Liver (tissue), 9 donors: ENCODE data around the gene CBX4. TPM values are rescaled to one million over a fixed set of nuclear protein-coding genes. Genes with fewer than 3 reads are reported as not detected.
A peak's percentile ranks its signal among the peaks of the same experiment; 100 is the strongest.

Experiments used
- DNase-seq: peaks from one replicate; pipeline ENCODE4 v3.0.0-alpha.2; 2017; ENCODE audit warnings: low spot score
- H3K27ac ChIP-seq, 2 donors: one replicate each; pipeline ENCODE4 v1.7.0; 2013; ENCODE audit warnings: inconsistent platforms in 2 of 2, low read length in 2 of 2, control low read depth in 1 of 2, low read depth in 1 of 2, mild to moderate bottlenecking in 1 of 2
- H3K27me3 ChIP-seq, 4 donors: one replicate each; pipeline versions ENCODE4 v1.6.1 to v1.7.0; 2013; ENCODE audit warnings: low read length in 3 of 4, inconsistent platforms in 1 of 4, mild to moderate bottlenecking in 1 of 4, moderate library complexity in 1 of 4; ENCODE audit not compliant: control insufficient read depth in 4 of 4, insufficient read depth in 4 of 4
- H3K36me3 ChIP-seq, 4 donors: one replicate each; pipeline versions ENCODE4 v1.6.1 to v1.7.0; 2013; ENCODE audit warnings: low read length in 3 of 4, mild to moderate bottlenecking in 3 of 4, low read depth in 1 of 4, moderate library complexity in 1 of 4; ENCODE audit not compliant: control insufficient read depth in 4 of 4, insufficient read depth in 3 of 4
- H3K4me1 ChIP-seq, 4 donors: one replicate each; pipeline versions ENCODE4 v1.6.1 to v1.7.0; 2013; ENCODE audit warnings: low read length in 3 of 4, mild to moderate bottlenecking in 3 of 4, moderate library complexity in 1 of 4; ENCODE audit not compliant: control insufficient read depth in 4 of 4, insufficient read depth in 4 of 4
- H3K4me3 ChIP-seq, 3 donors: one replicate each; pipeline versions ENCODE4 v1.6.1 to v1.7.0; 2013; ENCODE audit warnings: low read length in 3 of 3, control low read depth in 1 of 3, low read depth in 1 of 3, mild to moderate bottlenecking in 1 of 3
- H3K9ac ChIP-seq, 2 donors: one replicate each; pipeline ENCODE4 v1.7.0; 2013; ENCODE audit warnings: low read length in 2 of 2, mild to moderate bottlenecking in 2 of 2, moderate library complexity in 2 of 2, control low read depth in 1 of 2, low read depth in 1 of 2
- H3K9me3 ChIP-seq, 4 donors: one replicate each; pipeline versions ENCODE4 v1.6.1 to v1.7.0; 2013; ENCODE audit warnings: low read length in 3 of 4; ENCODE audit not compliant: control insufficient read depth in 4 of 4
- ATF3 ChIP-seq: IDR thresholded peaks from 2 replicates; pipeline ENCODE4 v1.6.1; 2016; ENCODE audit warnings: antibody characterized with exemption
- CTCF ChIP-seq: fragments of 150-350 bp; IDR thresholded peaks from 2 replicates; pipeline ENCODE4 v1.5.1; 2017; ENCODE audit warnings: improper control_type of control experiment, low read depth, low read length; ENCODE audit not compliant: missing input control
- EGR1 ChIP-seq, 2 donors: IDR thresholded peaks; 2 replicates each; pipeline ENCODE4 v1.6.1; 2016 to 2018; ENCODE audit warnings: antibody characterized with exemption in 2 of 2, low read depth in 2 of 2
- FOXA1 ChIP-seq: IDR thresholded peaks from 2 replicates; pipeline ENCODE4 v1.6.1; 2016; ENCODE audit warnings: antibody characterized with exemption
- FOXA2 ChIP-seq: IDR thresholded peaks from 2 replicates; pipeline ENCODE4 v1.6.1; 2016; ENCODE audit warnings: antibody characterized with exemption
- GABPA ChIP-seq, 2 donors: IDR thresholded peaks in 1 of 2; conservative IDR thresholded peaks in 1 of 2; 2 replicates each; pipeline ENCODE4 v1.6.1; 2016; ENCODE audit warnings: antibody characterized with exemption in 2 of 2, mild to moderate bottlenecking in 1 of 2, moderate library complexity in 1 of 2
- HNF4A ChIP-seq, 2 donors: conservative IDR thresholded peaks; 2 replicates each; pipeline ENCODE4 v1.6.1; 2016; ENCODE audit warnings: antibody characterized with exemption in 2 of 2, mild to moderate bottlenecking in 2 of 2
- HNF4G ChIP-seq: IDR thresholded peaks from 2 replicates; pipeline ENCODE4 v1.6.1; 2016; ENCODE audit warnings: antibody characterized with exemption
- JUND ChIP-seq, 2 donors: IDR thresholded peaks; 2 replicates each; pipeline ENCODE4 v1.6.1; 2016; ENCODE audit warnings: antibody characterized with exemption in 2 of 2
- MAX ChIP-seq: IDR thresholded peaks from 2 replicates; pipeline ENCODE4 v1.6.1; 2016; ENCODE audit warnings: antibody characterized with exemption
- NR2F2 ChIP-seq: IDR thresholded peaks from 2 replicates; pipeline ENCODE4 v1.6.1; 2016; ENCODE audit warnings: antibody characterized with exemption
- RAD21 ChIP-seq, 2 donors: IDR thresholded peaks; 2 replicates each; pipeline ENCODE4 v1.6.1; 2016; ENCODE audit warnings: antibody characterized with exemption in 2 of 2, mild to moderate bottlenecking in 2 of 2
- REST ChIP-seq: IDR thresholded peaks from 2 replicates; pipeline ENCODE4 v1.6.1; 2016; ENCODE audit warnings: antibody characterized with exemption, mild to moderate bottlenecking
- RXRA ChIP-seq, 2 donors: IDR thresholded peaks; 2 replicates each; pipeline ENCODE4 v1.6.1; 2017 to 2018; ENCODE audit warnings: antibody characterized with exemption in 2 of 2, mild to moderate bottlenecking in 1 of 2
- SP1 ChIP-seq: IDR thresholded peaks from 2 replicates; pipeline ENCODE4 v1.6.1; 2018; ENCODE audit warnings: antibody characterized with exemption, mild to moderate bottlenecking
- TAF1 ChIP-seq: conservative IDR thresholded peaks from 2 replicates; pipeline ENCODE4 v1.6.1; 2016; ENCODE audit warnings: antibody characterized with exemption, mild to moderate bottlenecking
- YY1 ChIP-seq: IDR thresholded peaks from 2 replicates; pipeline ENCODE4 v1.6.1; 2016; ENCODE audit warnings: antibody characterized with exemption, mild to moderate bottlenecking
- ZBTB33 ChIP-seq: IDR thresholded peaks from 2 replicates; pipeline ENCODE4 v1.6.1; 2016; ENCODE audit warnings: antibody characterized with exemption
- WGBS: extraction: QIAGEN DNeasy Blood & Tissue Kit; methylation state at CpG from one replicate; pipeline ENCODE4 v1.1.7; 2013; 5-methylcytosine and 5-hydroxymethylcytosine counted together
- polyA plus RNA-seq, 2 donors: library from polyadenylated mRNA; stranded (reverse) in 1 of 2; unstranded in 1 of 2; fragments of 200-250 nt in 1 of 2; fragments of >200 nt in 1 of 2; fragmentation: Nextera tagmentation in 1 of 2; extraction: Ambion mirVana in 1 of 2; gene quantifications; one replicate each; pipeline versions ENCODE4 v1.2.1 to v1.2.3, GENCODE V29; 2013 to 2015
- total RNA-seq, 2 donors: library from RNA; depleted of rRNA; stranded (reverse); fragments of >200 nt; gene quantifications; one replicate each; pipeline ENCODE4 v1.2.3, GENCODE V29; 2014
- donor health status: healthy.
- donor health status: healthy.
- donor health status: healthy.
- donor health status: healthy.
- donor health status: healthy.

CBX4 gene
- total and polyA plus RNA-seq, 4 donors, result 4.8 to 8.9 (median 6.3) TPM

- Histone ChIP-seq H3K9ac (peak overlapping the region in 1 of 2 donors; percentile 56), H3K36me3 (no peaks in the 10 kb centered on the region), H3K4me1 (peaks cover 9 to 50% (median 30%) of the 10 kb centered on the region in 4 donors), H3K9me3 (no peaks in the 10 kb centered on the region), H3K27ac (peak overlapping the region; percentile 87 to 89), H3K27me3 (no peaks in the 10 kb centered on the region), H3K4me3 (peak overlapping the region in 1 of 3 donors; percentile 57)
- WGBS, result 5% methylated on average over 38 of the region's 38 CpGs
- peak; percentile 52 for DNase-seq
- TF ChIP-seq NR2F2, result no peak
- peak in 1 of 2 donors; percentile 13 for TF ChIP-seq JUND (IDR thresholded peaks at IDR 0.05)
- no peak for TF ChIP-seq FOXA1
- TF ChIP-seq HNF4G, result peak; percentile 62
- TF ChIP-seq MAX, result no peak
- no peak for TF ChIP-seq FOXA2
- no peak for TF ChIP-seq TAF1
- no peak for TF ChIP-seq YY1
- peak; percentile 56 for TF ChIP-seq CTCF
- no peak for TF ChIP-seq GABPA (IDR thresholded peaks at IDR 0.05 in 1 of 2, conservative IDR thresholded peaks at IDR 0.05 in 1 of 2)
- TF ChIP-seq SP1, result peak; percentile 84
- peak; percentile 37 to 45 for TF ChIP-seq RAD21 (IDR thresholded peaks at IDR 0.05)
- peak; percentile 74 to 77 for TF ChIP-seq HNF4A (conservative IDR thresholded peaks at IDR 0.05)
- peak; percentile 35 to 38 for TF ChIP-seq RXRA (IDR thresholded peaks at IDR 0.05)
- TF ChIP-seq REST, result no peak
- TF ChIP-seq EGR1 (IDR thresholded peaks at IDR 0.05; ENCODE audit: low read depth in 2 of 2), result no peak
- no peak for TF ChIP-seq ATF3
- no peak for TF ChIP-seq ZBTB33
Observed at GRCh38 chr17:79844869-79845600, 5.8 kb upstream of the CBX4 start.
